DOHH2 (cell line): Measurements from ENCODE around the gene FEM1B.

Source experiments
- H3F3A ChIP-seq: fragments of 200-600 bp; sonication (generic), shearing (Covaris generic); 2 replicates; pipeline ENCODE4 v1.6.0; 2016; ENCODE audit warnings: antibody characterized with exemption, mild to moderate bottlenecking; ENCODE audit not compliant: control insufficient read depth, insufficient read depth
- H3K27ac ChIP-seq: fragments of 200-600 bp; sonication (generic); 2 replicates; pipeline ENCODE4 v1.5.1; 2014; ENCODE audit warnings: low read depth, mild to moderate bottlenecking, low read length, moderate library complexity
- H3K27me3 ChIP-seq: fragments of 200-600 bp; sonication (generic); 2 replicates; pipeline ENCODE4 v1.6.1; 2014; ENCODE audit warnings: mild to moderate bottlenecking, low read length, mixed read lengths; ENCODE audit not compliant: control insufficient read depth
- H3K36me3 ChIP-seq: fragments of 200-600 bp; sonication (generic); 2 replicates; pipeline ENCODE4 v1.6.1; 2014; ENCODE audit warnings: mild to moderate bottlenecking, low read length, moderate library complexity, mixed read lengths; ENCODE audit not compliant: control insufficient read depth
- H3K4me1 ChIP-seq: fragments of 200-600 bp; sonication (generic); 2 replicates; pipeline ENCODE4 v1.6.1; 2014; ENCODE audit warnings: mild to moderate bottlenecking, low read length, mixed read lengths; ENCODE audit not compliant: control insufficient read depth
- H3K4me2 ChIP-seq: fragments of 200-600 bp; sonication (generic); 2 replicates; pipeline ENCODE4 v1.6.0; 2014; ENCODE audit warnings: mild to moderate bottlenecking, low read length, moderate library complexity
- H3K4me3 ChIP-seq: fragments of 200-600 bp; sonication (generic); 2 replicates; pipeline ENCODE4 v1.5.1; 2014; ENCODE audit warnings: mild to moderate bottlenecking, low read length, mixed read lengths
- H3K79me2 ChIP-seq: fragments of 200-600 bp; sonication (generic); 2 replicates; pipeline ENCODE4 v1.6.1; 2014; ENCODE audit warnings: mild to moderate bottlenecking, low read length, mixed read lengths; ENCODE audit not compliant: control insufficient read depth
- H3K9me2 ChIP-seq: fragments of 200-600 bp; sonication (generic); replicated peaks from 2 replicates; pipeline ENCODE4 v1.6.1; 2014; ENCODE audit warnings: mild to moderate bottlenecking, low read length, mixed read lengths; ENCODE audit not compliant: control insufficient read depth
- H3K9me3 ChIP-seq: fragments of 200-600 bp; sonication (generic); 2 replicates; pipeline ENCODE4 v1.6.1; 2014; ENCODE audit warnings: antibody characterized with exemption, low read length, mixed read lengths; ENCODE audit not compliant: control insufficient read depth, insufficient read depth
- H4K20me1 ChIP-seq: fragments of 200-600 bp; sonication (generic); 2 replicates; pipeline ENCODE4 v1.6.0; 2014; ENCODE audit warnings: low read depth, mild to moderate bottlenecking, antibody characterized with exemption, low read length, moderate library complexity; ENCODE audit not compliant: control insufficient read depth, insufficient read depth
- CTCF ChIP-seq: fragments of 200-600 bp; sonication (generic); IDR thresholded peaks from one replicate; pipeline ENCODE4 v1.5.1; 2014; ENCODE audit warnings: antibody characterized with exemption, mild to moderate bottlenecking, low read depth, low read length; ENCODE audit not compliant: poor library complexity, severe bottlenecking
- EZH2phosphoT487 ChIP-seq: fragments of 200-600 bp; sonication (generic); IDR thresholded peaks from 2 replicates; pipeline ENCODE4 v1.6.1; 2017; ENCODE audit warnings: borderline replicate concordance, mild to moderate bottlenecking, antibody characterized with exemption, low read length, moderate library complexity, mixed read lengths

Gene FEM1B

DNA sequence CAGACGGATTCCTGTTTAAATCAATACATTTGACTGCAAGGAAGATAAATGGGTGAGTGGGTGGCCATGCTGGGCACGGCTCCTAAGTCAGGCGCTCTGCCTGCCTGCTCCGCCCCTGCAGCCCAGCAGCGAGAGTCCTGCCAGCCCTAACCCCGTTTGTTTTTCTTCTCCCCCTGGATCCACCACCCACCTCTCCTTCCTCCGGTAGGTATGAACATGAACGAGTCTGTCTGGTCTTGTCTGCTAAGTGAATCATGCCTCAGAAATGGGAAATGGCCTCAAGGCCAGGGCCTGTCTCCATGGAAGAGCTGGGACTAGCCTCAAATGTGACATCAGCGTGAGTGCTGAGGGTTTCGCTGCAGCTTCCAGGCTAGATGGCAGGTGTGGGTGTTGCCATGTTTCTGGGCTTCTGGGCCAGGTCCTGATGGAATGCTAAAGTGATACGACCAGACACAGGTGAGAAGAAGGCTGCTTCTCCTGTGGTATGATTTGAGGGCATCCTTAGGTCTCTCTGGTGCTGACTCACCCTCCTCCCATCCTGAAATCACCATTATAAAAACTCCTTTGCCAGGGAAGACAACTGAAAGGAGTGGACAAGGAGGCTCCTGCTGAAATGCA lies 5.6 kb upstream of the FEM1B start:
- H3K27me3 ChIP-seq: peaks cover 10% of the 10 kb centered on the region; the same call in 1 of the 2 replicates
- no peaks in the 10 kb centered on the region for H4K20me1 ChIP-seq
- H3K4me3 ChIP-seq: no peak overlapping the region
- H3K9me2 ChIP-seq: no peaks in the 10 kb centered on the region
- H3K4me2 ChIP-seq: no peak overlapping the region
- no peaks in the 10 kb centered on the region for H3F3A ChIP-seq
- no peaks in the 10 kb centered on the region for H3K79me2 ChIP-seq
- peaks cover 9% of the 10 kb centered on the region for H3K4me1 ChIP-seq
- H3K9me3 ChIP-seq: no peaks in the 10 kb centered on the region
- no peaks in the 10 kb centered on the region for H3K36me3 ChIP-seq
- H3K27ac ChIP-seq: no peak overlapping the region
- TF ChIP-seq EZH2phosphoT487: no peak
- TF ChIP-seq CTCF: no peak

- Histone ChIP-seq H3K4me1 (peaks cover 12% of the 10 kb centered on the region), H3K9me2 (no peaks in the 10 kb centered on the region), H3K36me3 (no peaks in the 10 kb centered on the region), H3F3A (no peaks in the 10 kb centered on the region), H3K27ac (no peak overlapping the region), H3K4me3 (no peak overlapping the region), H3K4me2 (no peak overlapping the region), H3K27me3 (peaks cover 6% of the 10 kb centered on the region; the same call in 1 of the 2 replicates), H3K79me2 (no peaks in the 10 kb centered on the region), H3K9me3 (no peaks in the 10 kb centered on the region), H4K20me1 (no peaks in the 10 kb centered on the region)
- TF ChIP-seq CTCF (no peak), EZH2phosphoT487 (no peak)
Measured at GRCh38 chr15:68272721-68273271, 4.7 kb upstream of the FEM1B start.

DNA sequence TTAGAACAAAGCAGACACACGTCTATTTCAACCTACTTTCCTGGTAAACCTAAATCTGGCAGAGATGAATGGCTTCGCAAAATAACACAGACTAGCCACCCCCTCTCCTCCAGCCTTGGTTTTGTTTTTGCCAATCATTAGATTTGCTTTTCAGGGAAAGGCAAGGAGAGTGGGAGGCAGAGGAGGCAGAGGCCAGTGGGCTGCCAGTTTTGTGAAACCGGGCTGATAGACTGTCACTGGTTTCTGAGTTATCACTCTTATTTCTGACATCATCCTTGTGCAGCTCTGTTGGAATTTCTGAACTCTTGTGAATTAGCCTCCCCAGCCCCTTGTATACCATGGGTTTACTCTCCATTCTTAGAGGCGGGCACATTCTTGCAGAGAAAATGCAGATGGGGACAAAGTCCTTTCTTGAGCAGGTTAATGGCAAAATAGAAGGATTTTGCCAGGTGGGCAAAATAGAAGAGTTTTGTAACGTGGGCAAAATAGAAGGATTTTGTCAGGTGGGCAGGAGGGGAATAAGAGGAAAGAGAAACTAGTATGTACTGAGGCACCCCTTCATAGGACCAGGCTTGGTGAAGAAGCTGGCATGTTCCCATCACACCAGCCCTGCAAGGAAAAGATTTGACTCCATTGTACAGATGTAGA lies 3.2 kb upstream of the FEM1B start:
- Histone ChIP-seq H3K27me3 (no peaks in the 10 kb centered on the region), H3F3A (no peaks in the 10 kb centered on the region), H3K36me3 (peaks cover 9% of the 10 kb centered on the region), H3K9me2 (no peaks in the 10 kb centered on the region), H3K4me2 (no peak overlapping the region), H3K9me3 (no peaks in the 10 kb centered on the region), H3K4me3 (no peak overlapping the region), H3K4me1 (peaks cover 15% of the 10 kb centered on the region), H3K79me2 (peaks cover 14% of the 10 kb centered on the region), H4K20me1 (peaks cover 9% of the 10 kb centered on the region; the same call in 1 of the 2 replicates), H3K27ac (no peak overlapping the region)
- no peak for TF ChIP-seq EZH2phosphoT487

DNA sequence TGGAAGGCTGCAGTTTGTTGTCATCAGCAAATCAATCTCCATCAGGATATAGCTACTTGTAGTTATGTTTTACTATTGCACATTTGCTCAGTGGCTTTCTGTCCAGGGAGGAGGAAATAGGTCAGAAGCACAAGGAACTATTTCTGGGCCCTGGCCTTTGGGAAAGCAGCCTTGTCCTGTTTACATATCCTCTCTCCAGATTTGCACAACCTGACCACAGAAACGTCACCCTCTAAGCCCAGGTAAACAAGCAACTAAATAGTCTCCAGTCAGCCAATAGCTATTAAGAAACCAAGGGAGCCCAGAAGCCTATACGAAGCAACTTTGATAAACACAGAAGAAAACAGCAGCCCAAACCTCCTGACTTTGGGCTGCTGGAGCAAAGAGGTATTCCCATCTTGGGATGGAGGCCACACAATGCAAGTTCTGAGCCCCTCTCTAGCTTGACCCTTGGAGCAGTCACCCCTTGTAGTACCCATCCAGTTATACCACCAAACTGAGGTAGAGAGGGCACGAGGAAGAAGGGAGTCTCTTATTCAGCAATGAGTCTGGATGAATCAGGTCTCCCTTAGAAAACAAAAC lies 2.3 kb upstream of the FEM1B start:
- Histone ChIP-seq H3K9me2 (no peaks in the 10 kb centered on the region), H3F3A (no peaks in the 10 kb centered on the region), H3K79me2 (peaks cover 24% of the 10 kb centered on the region), H3K9me3 (no peaks in the 10 kb centered on the region), H3K36me3 (peaks cover 19% of the 10 kb centered on the region), H4K20me1 (peaks cover 19% of the 10 kb centered on the region), H3K4me1 (peaks cover 25% of the 10 kb centered on the region), H3K27me3 (no peaks in the 10 kb centered on the region), H3K27ac (no peak overlapping the region), H3K4me2 (no peak overlapping the region), H3K4me3 (no peak overlapping the region)
- TF ChIP-seq CTCF: no peak
- no peak for TF ChIP-seq EZH2phosphoT487
